Psoas muscle (tissue), 7 donors: ENCODE results near the gene MTCL3.

ENCODE experiments used
- ATAC-seq, 4 donors: fragments of 200-7000 bp; cut with Tn5 transposase; one replicate each; pipeline ENCODE4 v1.9.1; 2020; ENCODE audit warnings: moderate library complexity in 3 of 4, mild to moderate bottlenecking in 2 of 4
- DNase-seq, 2 donors: peaks; one replicate each; pipeline ENCODE4 v3.0.0-alpha.2; 2020
- H3K27ac ChIP-seq: fragments of 200-600 bp; one replicate; pipeline ENCODE4 v1.8.0; 2022
- H3K27me3 ChIP-seq, 3 donors: fragments of 200-600 bp in 1 of 3; one replicate each; pipeline versions ENCODE4 v1.6.1 to v1.8.0; 2013 to 2022; ENCODE audit warnings: low read length in 2 of 3, mild to moderate bottlenecking in 2 of 3, moderate library complexity in 1 of 3; ENCODE audit not compliant: insufficient read depth in 3 of 3
- H3K36me3 ChIP-seq, 2 donors: fragments of 200-600 bp in 1 of 2; one replicate each; pipeline versions ENCODE4 v1.6.1 to v1.8.0; 2013 to 2022; ENCODE audit warnings: low read depth in 1 of 2, mild to moderate bottlenecking in 1 of 2, moderate library complexity in 1 of 2; ENCODE audit not compliant: insufficient read depth in 1 of 2
- H3K4me1 ChIP-seq: fragments of 200-600 bp; one replicate; pipeline ENCODE4 v1.8.0; 2022
- H3K4me3 ChIP-seq: fragments of 200-600 bp; one replicate; pipeline ENCODE4 v1.8.0; 2022; ENCODE audit warnings: mild to moderate bottlenecking
- H3K9me3 ChIP-seq: fragments of 200-600 bp; one replicate; pipeline ENCODE4 v1.8.0; 2022
- WGBS, 3 donors: extraction: QIAGEN DNeasy Blood & Tissue Kit; methylation state at CpG; one replicate each; pipeline versions ENCODE4 v1.1.6 to v1.1.7; 2013; 5-methylcytosine and 5-hydroxymethylcytosine counted together
- intact Hi-C, 2 donors: fragments of 100-400 bp; cut with DNase I; formaldehyde crosslinking; loops; one replicate each; pipeline versions ENCODE4 v1.11.0 to v1.14.2; 2022
- TF ChIP-seq, protein P1 (sequence below): fragments of 200-600 bp; IDR thresholded peaks from one replicate; pipeline ENCODE4 v1.8.0; 2022; ENCODE audit warnings: antibody characterized with exemption
- donor health status: healthy with polysubstance abuse.
- donor health status: DM: no; HTN: no; CAD: no; lungs with moderate emphysema.
- donor health status: Bipolar disorder and iron deficiency.
- donor health status: healthy.
- donor health status: DM: yes; HTN: yes; CAD: no.
- donor health status: DM: no; HTN: no; CAD: no.
- donor health status: DM: yes; HTN: yes; CAD: no.

The MTCL3 gene

DNA sequence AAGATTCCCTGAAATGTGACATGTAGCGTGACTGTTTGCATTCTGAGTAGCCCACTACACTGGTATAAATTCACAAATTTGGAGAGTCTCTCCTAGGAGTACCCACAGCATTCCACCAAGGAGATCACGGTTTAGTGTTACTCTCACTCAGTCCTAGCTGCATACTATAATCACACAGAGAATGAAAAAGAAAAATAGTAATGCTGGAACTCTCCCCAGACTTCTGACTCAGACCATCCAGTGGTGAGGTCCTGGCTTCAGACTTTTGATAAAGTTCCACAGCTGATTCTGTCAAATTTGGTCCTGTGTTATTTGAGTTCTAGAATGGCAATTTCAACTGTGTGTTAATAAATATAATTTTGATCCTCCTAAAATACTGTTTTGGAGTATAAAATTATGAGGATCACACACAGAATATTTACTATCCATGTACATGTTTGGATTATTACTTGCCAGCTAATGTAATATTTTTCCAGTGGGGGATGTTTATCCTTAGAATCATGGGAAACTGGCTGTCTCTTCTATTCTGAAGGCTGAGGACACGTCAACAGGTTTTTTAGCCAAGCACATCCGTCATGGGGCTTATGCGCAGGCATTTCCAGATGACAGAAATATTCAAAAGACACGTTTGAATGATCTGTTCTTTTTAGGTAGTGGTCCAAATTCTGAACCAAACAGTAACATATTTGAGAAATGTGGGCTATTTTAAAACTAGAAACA lies 54.8 kb downstream of the MTCL3 start:
- ATAC-seq (peak; percentile 68 to 74 (median 71)), DNase-seq (no peak)
- H3K4me3 ChIP-seq = no peak overlapping the region
- no peaks in the 10 kb centered on the region for H3K36me3 ChIP-seq
- WGBS, 3 donors = 16 to 23% (median 21%) methylated on average over 6 of the region's 6 CpGs
- intact Hi-C loops = loop anchor here in 1 of 2 donors (2.0 to 10.0 kb wide), 3 partner anchors 50 to 122 kb away; partner anchors contain the start of genes ECHDC1 and MTCL3
- H3K4me1 ChIP-seq = peaks cover 39% of the 10 kb centered on the region
- no peaks in the 10 kb centered on the region for H3K27me3 ChIP-seq
- H3K27ac ChIP-seq = peak overlapping the region; percentile 97
- TF ChIP-seq, protein P1, sequence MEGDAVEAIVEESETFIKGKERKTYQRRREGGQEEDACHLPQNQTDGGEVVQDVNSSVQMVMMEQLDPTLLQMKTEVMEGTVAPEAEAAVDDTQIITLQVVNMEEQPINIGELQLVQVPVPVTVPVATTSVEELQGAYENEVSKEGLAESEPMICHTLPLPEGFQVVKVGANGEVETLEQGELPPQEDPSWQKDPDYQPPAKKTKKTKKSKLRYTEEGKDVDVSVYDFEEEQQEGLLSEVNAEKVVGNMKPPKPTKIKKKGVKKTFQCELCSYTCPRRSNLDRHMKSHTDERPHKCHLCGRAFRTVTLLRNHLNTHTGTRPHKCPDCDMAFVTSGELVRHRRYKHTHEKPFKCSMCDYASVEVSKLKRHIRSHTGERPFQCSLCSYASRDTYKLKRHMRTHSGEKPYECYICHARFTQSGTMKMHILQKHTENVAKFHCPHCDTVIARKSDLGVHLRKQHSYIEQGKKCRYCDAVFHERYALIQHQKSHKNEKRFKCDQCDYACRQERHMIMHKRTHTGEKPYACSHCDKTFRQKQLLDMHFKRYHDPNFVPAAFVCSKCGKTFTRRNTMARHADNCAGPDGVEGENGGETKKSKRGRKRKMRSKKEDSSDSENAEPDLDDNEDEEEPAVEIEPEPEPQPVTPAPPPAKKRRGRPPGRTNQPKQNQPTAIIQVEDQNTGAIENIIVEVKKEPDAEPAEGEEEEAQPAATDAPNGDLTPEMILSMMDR = no peak
- no peaks in the 10 kb centered on the region for H3K9me3 ChIP-seq

DNA sequence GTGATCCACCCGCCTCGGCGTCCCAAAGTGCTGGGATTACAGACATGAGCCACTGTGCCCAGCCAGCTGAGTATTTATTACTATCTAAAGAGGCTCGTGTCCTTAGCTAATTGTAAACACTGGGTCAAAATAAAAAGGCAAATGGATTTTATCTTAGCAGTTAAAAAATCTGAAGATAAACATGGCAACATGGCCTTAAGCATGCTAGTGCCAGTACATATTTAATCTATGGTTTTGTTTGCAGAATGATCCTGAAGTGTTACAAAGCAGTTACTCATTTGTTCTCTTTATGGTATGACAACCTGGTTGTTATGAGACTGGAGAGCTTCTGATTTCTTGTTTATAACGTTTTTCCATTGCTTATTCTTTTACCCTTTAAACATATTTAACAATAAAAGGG lies 56.1 kb downstream of the MTCL3 start:
- Histone ChIP-seq H3K27me3 (no peaks in the 10 kb centered on the region), H3K4me1 (peaks cover 39% of the 10 kb centered on the region), H3K4me3 (no peak overlapping the region), H3K36me3 (no peaks in the 10 kb centered on the region), H3K27ac (peak overlapping the region; percentile 97), H3K9me3 (no peaks in the 10 kb centered on the region)
- ATAC-seq = no peak
- TF ChIP-seq, protein P1 = no peak
- WGBS, 3 donors = 25 to 36% (median 28%) methylated on average over 5 of the region's 5 CpGs
- intact Hi-C loops = loop anchor here in 1 of 2 donors (5.0 to 10.0 kb wide), 2 partner anchors 52 to 121 kb away; partner anchors contain the start of genes ECHDC1 and MTCL3
- DNase-seq = no peak

DNA sequence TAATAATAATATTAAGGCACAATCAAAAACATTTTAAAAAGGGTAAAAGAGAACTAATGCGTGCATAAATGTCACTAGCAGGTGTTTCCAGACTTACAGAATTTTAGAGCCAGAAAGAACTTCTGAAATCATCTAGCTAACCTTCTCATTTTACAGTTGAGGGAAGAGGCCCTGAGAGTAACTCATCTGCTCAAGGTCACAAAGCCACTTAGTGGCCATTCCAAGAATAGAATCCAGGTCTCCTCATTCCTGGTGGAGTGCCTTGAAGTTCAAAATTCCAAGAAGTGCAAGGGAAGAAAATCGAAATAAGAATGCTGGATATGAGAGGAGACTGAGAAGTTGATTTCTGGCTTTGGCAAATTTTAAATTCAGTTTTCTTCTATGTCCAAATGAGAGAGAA lies 56.8 kb downstream of the MTCL3 start:
- no peaks in the 10 kb centered on the region for H3K27me3 ChIP-seq
- peak; percentile 45 to 61 (median 49) for ATAC-seq

DNA sequence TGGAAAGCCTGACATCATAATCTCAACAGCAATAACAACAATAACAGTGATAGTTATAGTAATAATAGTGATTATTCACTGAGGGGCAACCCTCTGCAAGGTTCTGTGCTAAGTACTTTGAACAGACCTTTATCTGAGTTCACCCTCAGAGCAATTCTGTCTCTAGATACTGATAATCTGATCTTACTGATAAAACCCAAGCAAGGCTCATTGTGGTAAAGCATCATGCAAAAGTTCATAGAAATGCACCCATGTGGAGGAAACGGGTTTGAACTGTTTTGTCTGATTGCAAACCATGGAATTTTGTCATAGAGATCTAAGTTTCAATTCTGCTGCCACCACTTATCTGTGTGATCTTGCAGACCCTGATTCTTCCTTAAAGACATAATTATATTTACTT lies 58.7 kb downstream of the MTCL3 start:
- WGBS, 3 donors = 68 to 93% (median 74%) methylated on average over 1 of the region's 1 CpG
- intact Hi-C loops = loop anchor here in 1 of 2 donors (5.0 to 10.0 kb wide), 2 partner anchors 54 to 118 kb away; partner anchors contain the start of genes ECHDC1 and MTCL3

More for the DNA sequence above, 56.8 kb downstream of the MTCL3 start:
- Histone ChIP-seq H3K27ac (peak overlapping the region; percentile 97), H3K36me3 (no peaks in the 10 kb centered on the region), H3K4me1 (peaks cover 39% of the 10 kb centered on the region), H3K4me3 (no peak overlapping the region), H3K9me3 (no peaks in the 10 kb centered on the region)
- 20 to 34% (median 26%) methylated on average over 2 of the region's 2 CpGs for WGBS, 3 donors
- intact Hi-C loops = loop anchor here in 1 of 2 donors (5.0 to 10.0 kb wide), 2 partner anchors 52 to 120 kb away; partner anchors contain the start of genes ECHDC1 and MTCL3
- TF ChIP-seq, protein P1 = peak; percentile 26
- DNase-seq = no peak

More for the DNA sequence above, 58.7 kb downstream of the MTCL3 start:
- Histone ChIP-seq H3K9me3 (no peaks in the 10 kb centered on the region), H3K4me3 (no peak overlapping the region), H3K27me3 (no peaks in the 10 kb centered on the region), H3K27ac (peak overlapping the region; percentile 97), H3K36me3 (no peaks in the 10 kb centered on the region), H3K4me1 (peaks cover 39% of the 10 kb centered on the region)
- ATAC-seq (no peak), DNase-seq (no peak)
- TF ChIP-seq, protein P1 = no peak
